ENCODE data around the gene SRP14.
"Not testable (repeated sequence)": the region's sequence is repeated elsewhere in the genome, so short reads cannot be mapped to it uniquely, and the experiment has no call there.

SRP14 gene

DNA sequence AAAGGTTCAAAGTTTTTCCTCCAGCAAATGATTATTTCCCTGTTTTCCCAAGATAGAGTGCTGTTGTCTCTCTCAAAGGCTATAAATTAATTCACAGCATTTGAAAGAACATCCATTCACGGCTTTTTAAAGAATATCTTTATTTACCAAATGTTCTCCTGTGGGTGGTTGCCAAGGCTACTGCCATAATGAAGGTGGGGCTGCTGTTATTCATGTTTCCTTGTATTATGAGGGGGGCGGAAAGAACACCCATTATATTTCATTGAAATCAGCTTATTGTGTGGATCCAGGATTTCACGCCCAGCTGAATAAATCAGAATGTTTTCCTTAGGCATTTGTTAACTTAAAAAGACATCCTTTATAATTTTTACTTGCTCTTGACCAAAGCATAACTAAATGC, 10.1 kb downstream of the SRP14 start:
- DNase-seq: no peak

- no peak for DNase-seq
Observed at GRCh38 chr15:40028193-40028592, 10.8 kb downstream of the SRP14 start.

DNA sequence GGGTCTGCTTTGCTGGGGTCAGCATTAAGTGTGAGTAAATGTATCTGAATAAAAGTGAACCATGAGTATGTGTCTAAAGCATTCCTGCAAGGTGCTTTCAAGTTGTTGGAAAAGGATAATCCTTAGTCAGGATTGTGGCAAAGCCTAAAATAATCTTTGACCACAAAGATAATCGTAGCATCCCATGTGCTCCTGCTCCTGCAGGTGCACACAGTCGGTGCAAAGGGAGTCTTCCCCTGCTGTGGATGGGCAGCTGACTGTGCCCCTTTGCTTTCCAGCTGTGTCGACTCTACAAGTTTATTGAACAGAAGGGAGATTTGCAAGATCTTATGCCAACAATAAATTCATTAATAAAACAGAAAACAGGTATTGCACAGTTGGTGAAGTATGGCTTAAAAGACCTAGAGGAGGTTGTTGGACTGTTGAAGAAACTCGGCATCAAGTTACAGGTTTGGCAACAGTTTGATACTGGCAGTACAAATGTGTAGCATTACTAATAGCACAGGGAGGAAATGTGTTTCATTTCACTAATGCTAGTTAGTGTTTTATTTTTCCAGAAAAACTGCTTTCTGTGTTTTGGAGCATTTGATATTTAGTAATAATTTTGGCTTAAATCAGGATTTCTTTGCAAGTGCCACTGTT, 22.6 kb downstream of the SRP14 start:
- DNase-seq: no peak

DNA sequence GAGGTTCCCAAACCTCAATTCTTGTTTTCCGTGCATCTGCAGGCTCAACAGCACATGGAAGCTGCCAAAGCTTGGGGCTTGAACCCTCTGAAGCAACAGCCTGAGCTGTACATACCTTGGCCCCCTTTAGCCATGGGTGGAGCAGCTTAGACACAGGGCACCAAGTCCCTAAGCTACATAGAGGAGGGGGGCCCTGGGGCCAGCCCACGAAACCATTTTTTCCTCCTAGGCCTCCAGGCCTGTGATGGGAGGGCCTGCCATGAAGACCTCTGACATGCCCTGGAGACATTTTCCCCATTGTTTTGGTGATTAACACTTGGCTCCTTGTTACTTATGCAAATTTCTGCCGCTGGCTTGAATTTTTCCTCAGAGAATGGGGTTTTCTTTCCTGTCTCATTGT, 24.6 kb downstream of the SRP14 start:
- DNase-seq: no peak

GRCh38 chr15:40013372-40013771, 25.6 kb downstream of the SRP14 start:
- not testable (repeated sequence) for DNase-seq

DNA sequence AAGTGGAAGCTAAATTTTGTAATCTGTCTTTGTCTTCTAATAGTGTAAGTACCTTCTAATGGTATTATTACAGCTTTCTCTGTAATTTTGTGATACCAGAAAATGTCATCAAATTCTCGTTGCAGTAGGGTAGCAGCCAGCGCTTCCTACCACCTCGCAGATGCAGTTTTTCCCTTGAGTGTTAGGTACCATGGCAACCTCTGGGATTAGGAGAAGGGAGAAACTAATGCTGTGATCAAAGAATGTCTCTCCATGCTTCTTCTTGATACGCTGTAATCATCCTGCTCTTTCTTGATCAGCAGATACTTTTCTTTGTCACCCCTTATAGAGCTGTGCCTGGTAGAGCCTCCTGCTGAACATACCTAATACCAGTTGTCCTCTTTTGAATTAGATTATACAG, 27.7 kb downstream of the SRP14 start:
- no peak for DNase-seq

- peak in 6 of 14 donors; percentile 5 to 59 (median 25) for DNase-seq
Observed at GRCh38 chr15:40010686-40011085, 28.3 kb downstream of the SRP14 start.

DNA sequence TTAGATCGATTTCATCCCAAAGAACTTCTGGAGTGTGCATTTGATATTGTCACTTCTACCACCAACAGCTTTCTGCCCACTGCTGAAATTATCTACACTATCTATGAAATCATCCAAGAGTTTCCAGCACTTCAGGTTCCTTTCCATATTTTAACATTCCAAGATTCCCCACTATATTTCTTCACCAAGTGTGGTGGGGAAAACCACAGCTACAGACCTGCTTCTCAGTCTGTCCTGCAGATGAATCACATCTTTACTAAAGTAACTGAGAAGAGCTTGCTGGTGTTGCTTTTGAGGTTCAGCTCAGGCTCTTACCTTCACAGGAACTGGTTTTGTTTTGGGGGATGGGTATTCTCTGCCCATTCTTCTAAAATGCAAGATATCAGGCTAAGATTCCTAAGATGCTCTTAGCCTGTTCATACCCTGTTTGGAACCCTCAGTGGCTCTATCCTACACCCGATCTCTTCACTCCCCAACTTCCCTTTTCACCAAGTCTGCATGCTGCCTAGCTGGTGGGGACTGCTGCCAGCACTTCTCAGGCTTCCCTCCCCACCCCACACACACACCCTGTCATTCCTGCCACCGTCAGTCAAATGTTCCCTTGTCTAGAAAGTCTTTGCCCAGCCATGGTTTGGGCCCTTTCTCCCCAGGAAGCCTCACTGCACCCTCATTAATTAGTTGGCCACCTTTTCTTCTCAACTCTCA, 30.8 kb downstream of the SRP14 start:
- DNase-seq: no peak

DNA sequence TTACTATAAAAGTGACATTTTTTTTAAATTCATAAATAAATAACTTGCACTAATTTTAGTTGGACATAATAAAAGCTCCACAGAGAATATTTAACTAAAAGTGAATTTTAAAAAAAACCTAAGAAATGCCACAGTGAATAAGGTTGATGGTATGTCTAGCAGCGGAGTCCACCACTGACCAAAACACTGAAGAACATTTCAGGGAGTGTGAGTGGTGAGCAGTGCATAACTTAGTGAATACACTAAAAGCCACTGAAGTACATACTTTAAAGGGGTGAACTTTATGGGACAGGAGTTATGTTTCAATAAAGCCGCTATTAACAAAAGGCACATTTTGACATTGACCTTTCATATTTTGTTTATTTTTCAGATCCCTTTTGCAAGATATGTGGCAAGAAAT, 32.3 kb downstream of the SRP14 start:
- DNase-seq: no peak

- no peak for DNase-seq
Observed at GRCh38 chr15:40006003-40006402, 33.0 kb downstream of the SRP14 start.

- no peak for DNase-seq
Observed at GRCh38 chr15:40003116-40003916, 35.7 kb downstream of the SRP14 start.

DNA sequence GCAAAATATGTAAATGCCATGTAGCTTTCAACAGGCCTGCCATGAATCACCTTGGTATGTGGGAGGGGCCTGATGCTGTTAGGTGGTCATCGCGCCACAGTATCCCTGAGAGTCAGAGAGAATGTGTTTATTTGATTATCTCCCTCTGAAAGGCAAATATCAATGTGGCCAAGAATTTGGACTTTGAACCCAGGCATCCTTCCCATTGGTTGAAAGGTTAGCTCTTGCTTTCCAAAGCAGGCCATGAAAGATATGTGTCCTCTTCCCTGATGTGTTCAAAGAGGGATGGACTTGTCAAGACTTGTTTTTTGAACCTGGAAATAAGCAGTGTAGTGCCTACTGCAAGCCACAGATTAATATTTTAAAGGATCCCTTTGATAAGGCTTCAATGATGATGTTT, 36.7 kb downstream of the SRP14 start:
- DNase-seq: no peak

GRCh38 chr15:39999538-40000200, 39.3 kb downstream of the SRP14 start:
- no peak for DNase-seq

- no peak for DNase-seq
Observed at GRCh38 chr15:39998511-39999077, 40.4 kb downstream of the SRP14 start.

DNA sequence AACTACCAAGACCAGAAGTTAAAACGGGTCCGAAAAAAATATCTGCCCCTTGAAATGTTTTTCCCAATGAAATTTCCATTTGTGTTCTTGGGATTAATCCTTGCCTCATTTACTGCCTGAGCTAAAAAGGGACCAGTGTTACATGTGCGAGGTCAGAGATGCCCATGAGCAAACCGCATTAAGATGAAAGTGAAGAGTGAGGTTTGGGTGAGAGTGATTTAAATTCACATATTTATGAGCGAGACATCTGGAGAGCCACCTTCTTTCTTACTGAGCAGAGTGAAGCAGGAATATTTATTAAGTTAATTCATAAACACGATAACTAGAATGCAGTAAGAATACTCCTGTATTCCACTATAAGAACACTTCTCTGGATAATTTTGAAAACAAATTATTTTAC, 41.3 kb downstream of the SRP14 start:
- no peak for DNase-seq

GRCh38 chr15:39997031-39997430, 42.0 kb downstream of the SRP14 start:
- DNase-seq: no peak

GRCh38 chr15:39996228-39996627, 42.8 kb downstream of the SRP14 start:
- DNase-seq: not testable (repeated sequence)

DNA sequence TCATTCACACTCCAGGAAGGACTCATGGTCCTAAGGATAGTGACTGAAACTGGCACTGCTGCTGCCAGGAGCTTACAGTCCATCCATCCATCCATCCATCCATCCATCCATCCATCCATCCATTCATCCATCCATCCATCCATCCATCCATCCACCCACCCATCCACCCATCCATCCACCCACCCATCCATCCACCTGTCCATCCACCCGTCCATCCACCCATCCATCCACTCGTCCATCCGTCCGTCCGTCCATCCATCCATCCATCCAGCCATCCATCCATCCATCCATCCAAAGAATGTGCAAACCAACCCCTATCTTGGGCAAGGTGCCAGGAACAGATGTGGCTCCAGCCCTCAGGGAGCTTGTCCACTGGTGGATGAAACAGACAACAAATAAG, 46.0 kb downstream of the SRP14 start:
- DNase-seq: not testable (repeated sequence)

DNA sequence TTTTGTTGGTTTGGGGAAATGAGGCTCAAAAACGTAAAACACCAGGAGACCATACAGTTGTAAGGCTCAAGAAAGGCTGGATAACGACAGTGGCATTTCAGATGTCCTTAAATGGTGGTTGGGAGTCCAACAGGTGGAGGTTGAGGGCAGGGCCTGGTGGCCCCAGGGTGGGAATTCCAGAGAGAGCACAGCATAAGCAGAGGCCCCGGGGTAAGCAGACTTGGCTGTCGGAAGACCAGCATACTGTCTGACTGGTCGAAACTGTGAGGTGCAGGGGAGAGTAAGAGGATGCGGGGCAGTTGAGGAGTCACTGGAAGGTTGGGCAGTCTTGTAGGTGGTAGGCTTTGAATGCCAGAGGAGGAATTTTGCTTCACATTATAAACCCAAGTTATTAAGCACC, 48.3 kb downstream of the SRP14 start:
- no peak for DNase-seq

GRCh38 chr15:39987821-39988220, 51.2 kb downstream of the SRP14 start:
- no peak for DNase-seq
